ENCODE data around the gene IFT81. TPM values are rescaled to one million over a fixed set of nuclear protein-coding genes. Genes with fewer than 3 reads are reported as not detected.

Gene IFT81
- total RNA-seq, 1 experiment from 2014 or later = 32.9 TPM

- no peak overlapping the region for H3K4me3 ChIP-seq (ENCODE audit: low read depth, low read length, poor library complexity, severe bottlenecking)
- BruUV-seq (replicated peaks) = no TSS peak
- H3K27me3 ChIP-seq (replicated peaks; ENCODE audit: insufficient read depth, low read depth, low read length, poor library complexity) = no peaks in the 10 kb centered on the region
- ChIA-PET POLR2A (ENCODE audit: low non-redundant PET) (interaction anchor here (0.6 kb wide), 1 partner anchor 148 kb away, joined by 3 read pairs; no protein-coding TSS in a partner anchor), CTCF (no interaction called here)
- H3K27ac ChIP-seq (ENCODE audit: low read depth, low read length, poor library complexity, severe bottlenecking) = no peak overlapping the region
- peaks cover 4% of the 10 kb centered on the region for H3K36me3 ChIP-seq (ENCODE audit: insufficient read depth, low read length, poor library complexity, severe bottlenecking)
- peaks cover 11% of the 10 kb centered on the region for H3K4me1 ChIP-seq (ENCODE audit: insufficient read depth, low read length, poor library complexity, severe bottlenecking)
- TF ChIP-seq EZH2 (IDR thresholded peaks at IDR 0.05; ENCODE audit: borderline replicate concordance, low read depth, low read length, poor library complexity, severe bottlenecking) = no peak
- TF ChIP-seq, protein P1, sequence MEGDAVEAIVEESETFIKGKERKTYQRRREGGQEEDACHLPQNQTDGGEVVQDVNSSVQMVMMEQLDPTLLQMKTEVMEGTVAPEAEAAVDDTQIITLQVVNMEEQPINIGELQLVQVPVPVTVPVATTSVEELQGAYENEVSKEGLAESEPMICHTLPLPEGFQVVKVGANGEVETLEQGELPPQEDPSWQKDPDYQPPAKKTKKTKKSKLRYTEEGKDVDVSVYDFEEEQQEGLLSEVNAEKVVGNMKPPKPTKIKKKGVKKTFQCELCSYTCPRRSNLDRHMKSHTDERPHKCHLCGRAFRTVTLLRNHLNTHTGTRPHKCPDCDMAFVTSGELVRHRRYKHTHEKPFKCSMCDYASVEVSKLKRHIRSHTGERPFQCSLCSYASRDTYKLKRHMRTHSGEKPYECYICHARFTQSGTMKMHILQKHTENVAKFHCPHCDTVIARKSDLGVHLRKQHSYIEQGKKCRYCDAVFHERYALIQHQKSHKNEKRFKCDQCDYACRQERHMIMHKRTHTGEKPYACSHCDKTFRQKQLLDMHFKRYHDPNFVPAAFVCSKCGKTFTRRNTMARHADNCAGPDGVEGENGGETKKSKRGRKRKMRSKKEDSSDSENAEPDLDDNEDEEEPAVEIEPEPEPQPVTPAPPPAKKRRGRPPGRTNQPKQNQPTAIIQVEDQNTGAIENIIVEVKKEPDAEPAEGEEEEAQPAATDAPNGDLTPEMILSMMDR (conservative IDR thresholded peaks at IDR 0.05; ENCODE audit: low read depth, low read length) = no peak
- no peaks in the 10 kb centered on the region for H3K9me3 ChIP-seq (ENCODE audit: low read depth, low read length, poor library complexity, severe bottlenecking)
- peak; percentile 52 for DNase-seq (ENCODE audit: low spot score)
- intact Hi-C loops (cut with micrococcal nuclease; ENCODE audit: unreplicated experiment) = no loop called here
Measured at GRCh38 chr12:110199339-110200123, 75.4 kb downstream of the IFT81 start.

DNA sequence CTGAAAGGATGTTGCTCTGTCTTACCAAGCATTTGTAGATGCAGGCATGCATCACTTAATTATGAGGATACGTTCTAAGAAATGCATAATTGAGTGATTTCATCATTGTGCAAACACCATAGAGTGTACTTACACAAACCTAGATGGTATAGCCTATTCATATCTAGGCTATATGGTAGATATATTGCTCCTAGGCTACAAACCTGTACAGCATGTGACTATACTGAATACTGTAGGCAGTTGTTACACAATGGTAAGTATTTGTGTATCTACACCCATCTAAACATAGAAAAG lies 75.9 kb downstream of the IFT81 start:
- no peak for DNase-seq (ENCODE audit: low spot score)
- BruUV-seq (replicated peaks) = no TSS peak
- ChIA-PET CTCF (no interaction called here), POLR2A (ENCODE audit: low non-redundant PET) (no interaction called here)
- Histone ChIP-seq H3K27ac (ENCODE audit: low read depth, low read length, poor library complexity, severe bottlenecking) (no peak overlapping the region), H3K4me3 (ENCODE audit: low read depth, low read length, poor library complexity, severe bottlenecking) (no peak overlapping the region), H3K4me1 (ENCODE audit: insufficient read depth, low read length, poor library complexity, severe bottlenecking) (peaks cover 11% of the 10 kb centered on the region), H3K9me3 (ENCODE audit: low read depth, low read length, poor library complexity, severe bottlenecking) (no peaks in the 10 kb centered on the region), H3K27me3 (replicated peaks; ENCODE audit: insufficient read depth, low read depth, low read length, poor library complexity) (no peaks in the 10 kb centered on the region), H3K36me3 (ENCODE audit: insufficient read depth, low read length, poor library complexity, severe bottlenecking) (peaks cover 8% of the 10 kb centered on the region)
- intact Hi-C loops (cut with micrococcal nuclease; ENCODE audit: unreplicated experiment) = no loop called here
- TF ChIP-seq, protein P1 (conservative IDR thresholded peaks at IDR 0.05; ENCODE audit: low read depth, low read length) = no peak
- no peak for TF ChIP-seq EZH2 (IDR thresholded peaks at IDR 0.05; ENCODE audit: borderline replicate concordance, low read depth, low read length, poor library complexity, severe bottlenecking)

- H3K27me3 ChIP-seq (replicated peaks; ENCODE audit: insufficient read depth, low read depth, low read length, poor library complexity) = no peaks in the 10 kb centered on the region
- H3K4me1 ChIP-seq (ENCODE audit: insufficient read depth, low read length, poor library complexity, severe bottlenecking) = peaks cover 11% of the 10 kb centered on the region
- H3K9me3 ChIP-seq (ENCODE audit: low read depth, low read length, poor library complexity, severe bottlenecking) = no peaks in the 10 kb centered on the region
- POLR2A ChIA-PET (ENCODE audit: low non-redundant PET) = no interaction called here
- intact Hi-C loops (cut with micrococcal nuclease; ENCODE audit: unreplicated experiment) = no loop called here
- no peak overlapping the region for H3K4me3 ChIP-seq (ENCODE audit: low read depth, low read length, poor library complexity, severe bottlenecking)
- BruUV-seq (replicated peaks) = no TSS peak
- peaks cover 16% of the 10 kb centered on the region for H3K36me3 ChIP-seq (ENCODE audit: insufficient read depth, low read length, poor library complexity, severe bottlenecking)
- TF ChIP-seq, protein P1 (conservative IDR thresholded peaks at IDR 0.05; ENCODE audit: low read depth, low read length) = no peak
- TF ChIP-seq EZH2 (IDR thresholded peaks at IDR 0.05; ENCODE audit: borderline replicate concordance, low read depth, low read length, poor library complexity, severe bottlenecking) = no peak
- CTCF ChIA-PET = no interaction called here
- no peak for DNase-seq (ENCODE audit: low spot score)
- H3K27ac ChIP-seq (ENCODE audit: low read depth, low read length, poor library complexity, severe bottlenecking) = no peak overlapping the region
Measured at GRCh38 chr12:110201995-110202394, 77.8 kb downstream of the IFT81 start.
